Right lobe of liver (tissue), 4 donors: ENCODE measurements around the gene UGCG.

Experiments
- POLR2A ChIP-seq: fragments of 450-650 bp; IDR thresholded peaks from one replicate; pipeline ENCODE4 v1.6.1; 2017; ENCODE audit warnings: antibody characterized with exemption, mild to moderate bottlenecking
- TF ChIP-seq, protein P1 (sequence below), 4 donors: fragments of 200-600 bp in 3 of 4; fragments of 450-650 bp in 1 of 4; IDR thresholded peaks; one replicate each; pipeline versions ENCODE4 v1.5.1 to v1.8.0; 2016 to 2022; ENCODE audit warnings: antibody characterized with exemption in 4 of 4, mild to moderate bottlenecking in 2 of 4
- donor health status: DM: no; HTN: no; CAD: no.
- donor health status: DM: no; HTN: no; CAD: no.
- donor health status: DM: no; HTN: yes; CAD: no.

DNA sequence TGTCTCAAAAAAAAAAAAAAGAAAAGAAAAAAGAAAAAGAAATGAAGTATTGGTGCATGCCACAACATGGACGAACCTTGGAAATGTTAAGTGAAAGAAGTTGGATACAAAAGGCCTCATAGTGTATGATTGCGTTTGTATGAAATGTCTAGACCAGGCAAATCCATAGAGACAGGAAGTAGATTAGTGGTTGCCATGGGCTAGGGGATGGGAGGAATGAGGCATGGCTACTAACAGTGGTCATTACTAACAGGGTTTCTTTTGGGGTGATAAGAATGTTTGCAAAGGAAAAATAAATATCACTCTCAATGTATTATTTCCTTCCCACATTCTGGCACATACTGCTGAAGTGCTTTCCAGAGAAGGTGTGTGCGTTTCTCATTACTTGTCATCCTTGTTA lies 44.1 kb downstream of the UGCG start:
- TF ChIP-seq, protein P1, sequence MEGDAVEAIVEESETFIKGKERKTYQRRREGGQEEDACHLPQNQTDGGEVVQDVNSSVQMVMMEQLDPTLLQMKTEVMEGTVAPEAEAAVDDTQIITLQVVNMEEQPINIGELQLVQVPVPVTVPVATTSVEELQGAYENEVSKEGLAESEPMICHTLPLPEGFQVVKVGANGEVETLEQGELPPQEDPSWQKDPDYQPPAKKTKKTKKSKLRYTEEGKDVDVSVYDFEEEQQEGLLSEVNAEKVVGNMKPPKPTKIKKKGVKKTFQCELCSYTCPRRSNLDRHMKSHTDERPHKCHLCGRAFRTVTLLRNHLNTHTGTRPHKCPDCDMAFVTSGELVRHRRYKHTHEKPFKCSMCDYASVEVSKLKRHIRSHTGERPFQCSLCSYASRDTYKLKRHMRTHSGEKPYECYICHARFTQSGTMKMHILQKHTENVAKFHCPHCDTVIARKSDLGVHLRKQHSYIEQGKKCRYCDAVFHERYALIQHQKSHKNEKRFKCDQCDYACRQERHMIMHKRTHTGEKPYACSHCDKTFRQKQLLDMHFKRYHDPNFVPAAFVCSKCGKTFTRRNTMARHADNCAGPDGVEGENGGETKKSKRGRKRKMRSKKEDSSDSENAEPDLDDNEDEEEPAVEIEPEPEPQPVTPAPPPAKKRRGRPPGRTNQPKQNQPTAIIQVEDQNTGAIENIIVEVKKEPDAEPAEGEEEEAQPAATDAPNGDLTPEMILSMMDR (IDR thresholded peaks at IDR 0.05) = no peak
- no peak for TF ChIP-seq POLR2A
